NCI-H2081 (cell line): ENCODE data around the gene RNF111.
"Not testable (repeated sequence)": the region's sequence is repeated elsewhere in the genome, so short reads cannot be mapped to it uniquely, and the experiment has no call there.

Experiments used
- DNase-seq, 2 experiments: peaks; one replicate each; lab custom pipeline; 2025; lab: John Stamatoyannopoulos, UW

Gene RNF111

DNA sequence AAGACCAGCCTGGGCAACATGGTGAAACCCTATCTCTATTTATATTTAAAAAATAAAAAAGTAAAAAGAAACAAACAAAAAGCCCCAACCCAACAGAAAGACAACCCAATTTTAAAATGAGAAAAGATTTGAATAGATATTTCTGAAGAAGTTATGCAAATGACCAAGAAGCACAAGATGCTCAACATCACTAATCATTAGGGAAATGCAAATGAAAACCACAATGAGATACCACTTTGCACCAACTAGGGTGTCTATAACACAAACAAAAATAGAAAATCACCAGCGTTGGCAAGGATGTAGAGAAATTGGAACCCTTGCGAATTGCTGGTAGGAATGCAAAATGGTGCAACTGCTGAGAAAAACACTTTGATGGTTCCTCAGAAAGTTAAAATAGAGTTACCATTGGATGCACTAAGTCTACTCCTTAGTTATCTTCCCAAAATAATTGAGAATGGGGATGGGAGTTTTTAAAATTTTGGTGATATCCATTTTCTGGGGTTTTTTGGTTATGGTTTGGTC, 71.7 kb downstream of the RNF111 start:
- no peak for DNase-seq

DNA sequence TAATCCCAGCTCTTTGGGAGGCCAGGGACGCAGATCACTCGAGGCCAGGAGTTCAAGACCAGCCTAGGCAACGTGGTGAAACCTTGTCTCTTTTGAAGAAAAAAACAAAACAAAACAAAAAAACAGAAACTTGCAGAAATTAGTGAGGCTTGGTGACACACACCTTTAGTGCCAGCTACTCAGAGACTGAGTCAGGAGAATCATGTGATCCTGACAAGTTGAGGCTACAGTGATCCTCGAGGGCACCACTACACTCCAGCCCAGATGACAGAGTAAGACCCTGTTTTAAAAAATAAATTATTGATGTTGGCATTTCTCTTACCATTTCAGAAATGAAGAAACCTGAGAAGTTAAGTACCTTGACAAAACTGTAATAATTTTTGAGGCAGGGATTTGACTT, 72.9 kb downstream of the RNF111 start:
- no peak for DNase-seq

DNA sequence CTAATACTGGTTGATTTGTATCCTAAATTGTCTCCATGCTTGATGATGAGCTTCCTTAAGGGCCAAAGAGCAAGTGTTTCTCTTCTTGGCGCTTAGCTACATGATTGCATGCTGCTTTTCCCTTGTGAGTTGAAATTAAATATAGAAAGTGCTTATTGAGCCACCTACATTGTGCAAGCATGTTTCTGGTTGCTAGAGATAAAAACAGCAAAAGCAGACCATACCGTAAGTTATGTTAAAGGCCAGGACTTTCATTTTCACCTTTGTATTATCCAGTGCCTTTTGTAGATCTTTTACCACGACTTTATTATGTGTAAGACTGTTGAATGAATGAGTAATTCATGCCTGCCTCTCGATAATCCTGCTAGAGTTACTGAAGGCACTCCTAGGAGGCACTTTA, 75.6 kb downstream of the RNF111 start:
- no peak for DNase-seq

DNA sequence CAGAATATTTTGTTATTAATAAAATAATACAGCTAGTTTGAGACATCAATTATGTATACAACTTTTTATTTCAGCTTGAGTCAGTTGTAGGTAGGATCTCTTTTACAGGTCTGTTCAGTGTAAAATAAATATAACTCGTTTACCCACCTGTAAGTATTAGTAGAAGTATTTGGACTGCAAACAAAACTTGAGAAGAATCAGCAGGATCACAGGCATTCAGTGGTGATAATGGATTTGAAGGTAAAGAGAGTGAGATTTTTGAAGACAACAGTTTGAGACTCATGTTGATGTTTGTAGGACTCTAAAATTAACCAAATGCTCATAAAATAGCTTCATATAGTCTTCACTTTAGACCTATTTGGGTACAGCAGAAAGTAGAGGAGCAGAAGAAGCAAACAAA, 82.0 kb downstream of the RNF111 start:
- DNase-seq, result no peak

DNA sequence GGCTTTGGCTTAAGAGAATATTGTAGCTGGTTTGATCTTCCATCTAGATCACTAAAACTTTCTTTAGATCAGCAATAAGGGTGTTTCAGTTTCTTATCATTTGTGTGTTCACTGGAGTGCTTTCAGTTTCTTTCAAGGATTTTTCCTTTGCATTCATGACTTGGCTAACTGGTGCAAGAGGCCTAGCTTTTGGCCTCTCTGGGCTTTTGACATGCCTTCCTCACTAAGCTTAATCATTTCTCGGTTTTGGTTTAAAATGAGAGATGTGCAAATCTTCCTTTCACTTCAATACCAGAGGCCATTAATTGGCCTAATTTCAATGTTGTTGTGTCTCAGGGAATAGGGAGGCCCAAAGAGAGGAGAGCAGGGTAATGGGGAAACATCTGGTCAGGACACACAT, 87.1 kb downstream of the RNF111 start:
- DNase-seq, result no peak

DNA sequence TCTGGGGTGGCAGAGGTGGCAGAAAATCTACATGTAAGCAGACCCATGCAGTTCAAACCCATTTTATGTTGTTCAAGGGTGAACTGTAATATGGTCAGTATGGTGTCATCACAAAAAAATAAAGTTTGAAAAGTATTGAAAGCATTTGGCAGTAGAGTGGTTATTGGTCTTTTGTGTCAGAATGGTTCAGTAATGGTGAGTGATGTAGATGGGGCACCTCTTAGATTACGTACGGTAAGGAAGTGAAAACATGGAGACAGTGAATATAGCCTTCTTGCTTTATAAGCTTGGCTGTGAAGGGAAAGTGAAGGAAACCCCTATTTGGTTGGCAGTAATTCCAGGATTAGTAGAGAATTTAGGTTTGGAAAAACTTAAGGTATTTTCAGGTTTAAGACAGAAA, 100.3 kb downstream of the RNF111 start:
- DNase-seq, result no peak

DNA sequence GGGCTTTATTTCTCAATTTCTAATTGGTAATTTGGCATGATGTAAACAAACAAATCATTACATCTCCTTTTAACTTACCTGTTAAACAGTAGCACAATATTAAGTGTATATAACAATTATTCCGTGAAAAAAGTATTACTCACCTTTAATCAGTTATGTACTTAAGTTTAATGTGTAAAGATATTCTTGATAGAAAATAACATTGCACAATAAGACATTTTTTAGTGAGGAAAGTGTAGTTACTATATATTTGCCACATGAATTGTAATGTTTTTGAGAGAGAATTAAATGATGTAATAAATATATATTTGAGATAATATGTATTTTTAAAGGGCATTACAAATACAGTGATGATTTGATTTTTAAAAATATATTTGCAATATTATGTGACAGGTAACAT, 106.6 kb downstream of the RNF111 start:
- no peak for DNase-seq

DNA sequence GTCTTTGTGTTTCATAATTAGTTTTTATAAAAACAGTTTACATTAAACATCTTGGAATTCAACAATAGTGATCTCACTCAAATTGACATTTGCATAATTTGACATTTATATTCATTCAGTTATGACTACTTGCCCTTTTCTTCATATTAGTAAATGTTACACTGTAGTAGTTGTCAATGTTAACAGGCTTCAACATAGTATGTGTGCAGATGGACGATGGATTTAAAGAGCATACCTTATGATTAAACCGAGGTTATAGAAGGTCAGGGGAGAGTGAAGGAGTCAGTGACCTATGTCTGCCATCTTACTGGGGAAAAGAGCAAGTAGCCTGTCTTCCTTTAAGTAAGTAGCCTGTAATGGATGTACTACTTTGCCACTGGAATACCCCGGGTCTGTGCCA, 109.0 kb downstream of the RNF111 start:
- no peak for DNase-seq

DNA sequence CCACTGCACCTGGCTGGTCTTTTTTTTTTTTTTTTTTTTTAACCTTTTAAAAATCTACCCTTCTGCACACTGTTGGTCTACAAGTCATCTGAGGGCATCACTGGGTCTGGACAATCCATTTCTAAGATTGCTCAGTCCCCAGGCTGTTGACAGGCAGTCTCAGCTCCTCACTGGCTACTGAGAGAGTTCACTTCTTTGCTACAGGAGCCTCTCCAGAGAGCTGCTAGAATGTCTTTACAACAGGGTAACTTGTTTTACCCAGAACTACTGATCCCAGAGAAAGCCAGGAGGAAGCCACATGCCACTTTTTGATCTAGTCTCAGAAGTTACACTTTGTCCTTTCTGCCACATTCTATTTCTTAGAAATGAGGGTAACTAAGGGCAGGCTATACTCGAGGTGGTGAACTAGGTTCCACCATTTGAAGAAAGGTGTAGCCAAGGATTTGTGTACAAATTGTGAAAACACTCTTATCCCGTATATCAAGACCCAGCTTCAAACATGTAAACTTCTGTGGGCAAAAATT, 111.8 kb downstream of the RNF111 start:
- DNase-seq, result no peak

DNA sequence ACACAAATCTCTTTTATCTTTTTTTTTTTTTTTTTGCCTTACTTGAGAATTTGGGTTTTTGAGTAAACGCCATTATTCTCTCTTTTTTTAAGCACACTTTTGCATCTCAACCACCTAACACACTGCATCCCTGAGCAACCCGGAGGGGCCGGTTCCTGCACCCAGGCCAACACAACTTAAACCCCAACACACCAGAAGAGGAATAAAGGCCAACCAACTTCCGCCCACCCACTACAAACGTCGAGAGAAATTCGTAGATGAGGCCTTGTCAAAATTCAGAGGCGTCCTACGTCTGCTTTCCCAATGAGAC, 117.1 kb downstream of the RNF111 start:
- DNase-seq, result no peak

DNA sequence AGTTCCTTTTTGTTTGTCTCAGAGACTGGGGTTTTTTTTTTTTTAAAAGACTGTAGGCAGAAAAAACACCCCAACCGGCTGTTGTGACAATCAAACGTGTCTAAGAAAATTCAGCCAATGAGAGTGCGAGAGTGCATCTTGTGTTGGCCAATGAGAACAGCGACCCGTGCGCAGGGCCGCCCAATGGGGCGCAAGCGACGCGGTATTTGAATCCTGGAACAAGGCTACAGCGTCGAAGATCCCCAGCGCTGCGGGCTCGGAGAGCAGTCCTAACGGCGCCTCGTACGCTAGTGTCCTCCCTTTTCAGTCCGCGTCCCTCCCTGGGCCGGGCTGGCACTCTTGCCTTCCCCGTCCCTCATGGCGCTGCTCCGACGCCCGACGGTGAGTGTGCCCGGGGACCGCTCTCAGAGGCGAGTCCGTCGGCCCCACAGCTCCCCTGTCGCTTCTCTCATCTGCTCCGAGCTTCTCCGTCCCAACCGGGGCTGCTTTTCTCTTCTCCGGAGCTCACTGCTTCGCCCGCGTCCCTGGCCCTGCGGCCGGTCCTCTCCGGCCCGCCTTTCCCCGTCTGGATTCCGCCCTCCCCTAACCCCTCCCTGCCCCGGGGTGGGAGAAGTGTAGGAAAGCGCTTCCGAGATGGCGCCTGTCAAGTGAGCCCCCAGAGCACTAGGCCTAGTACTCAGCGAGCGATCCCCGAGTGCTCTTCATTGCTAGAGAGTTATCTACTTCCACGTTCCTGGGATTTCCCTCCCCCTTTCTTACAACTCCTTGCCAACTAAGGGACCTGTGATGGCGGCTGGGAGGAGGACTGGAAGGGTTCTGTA, 117.7 kb downstream of the RNF111 start, which contains the start of gene CCNB2:
Gene CCNB2 (plus strand): TSS at position 235 of the 821 bp plus-strand sequence. CDS start 123 bp downstream, at position 358.
- DNase-seq, result peak; percentile 91 to 96

DNA sequence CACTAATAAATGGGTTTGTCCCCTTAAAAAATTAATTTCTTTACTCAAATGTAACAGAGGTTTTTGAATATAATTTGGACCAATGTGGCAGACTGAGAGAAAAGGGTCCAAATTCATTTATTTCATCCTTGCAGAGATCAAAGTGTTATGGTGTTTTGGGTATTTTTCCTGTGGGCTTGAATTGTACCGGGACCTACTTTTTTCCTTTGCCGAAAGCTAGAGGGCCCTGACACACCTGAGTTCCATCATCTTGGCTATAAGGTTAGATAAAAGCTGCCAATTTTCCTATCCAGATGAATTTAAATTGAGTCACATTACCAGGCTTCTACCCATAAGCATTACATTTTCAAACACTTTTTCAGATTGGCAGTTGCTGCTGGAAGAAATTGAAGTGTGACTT, 118.4 kb downstream of the RNF111 start:
- DNase-seq, result peak in 1 of 2 experiments; percentile 19

DNA sequence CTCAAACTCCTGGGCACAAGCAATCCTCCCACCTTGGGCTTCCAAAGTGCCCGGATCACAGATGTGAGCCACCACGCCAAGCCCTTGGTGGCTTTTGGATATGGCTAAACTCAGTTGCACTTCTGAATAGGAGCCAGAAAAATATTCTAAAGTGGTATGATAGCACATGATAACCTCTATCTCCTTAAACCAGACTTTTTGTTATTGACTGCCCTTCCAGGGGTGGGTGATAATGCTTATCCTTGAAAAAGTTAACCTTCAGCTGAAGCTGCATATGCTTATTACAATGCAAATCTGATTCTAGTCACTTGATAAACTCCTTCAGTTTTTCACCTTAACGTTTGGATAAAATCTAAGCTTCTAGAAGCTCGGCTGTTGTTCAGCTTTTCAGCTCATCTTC, 123.8 kb downstream of the RNF111 start:
- DNase-seq, result no peak

DNA sequence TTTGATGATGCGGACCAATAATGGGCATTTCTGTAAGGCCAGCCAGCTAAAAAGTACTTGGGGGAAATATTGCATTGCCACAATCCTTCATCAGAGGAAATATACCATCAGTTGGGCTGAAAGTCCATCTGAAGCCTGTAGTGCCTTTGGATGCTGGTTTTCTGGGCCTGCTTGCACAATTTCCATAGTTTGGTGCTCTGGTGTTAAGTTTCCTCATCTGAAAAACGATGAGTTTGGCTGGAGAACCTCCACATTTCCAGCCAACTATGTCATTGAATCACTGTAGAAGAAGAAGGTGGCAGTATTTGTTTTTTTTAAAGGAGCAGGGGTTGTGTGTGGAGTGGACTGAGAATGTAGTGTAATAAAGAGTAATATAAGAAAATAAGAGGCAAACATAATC, 127.6 kb downstream of the RNF111 start:
- DNase-seq, result no peak

DNA sequence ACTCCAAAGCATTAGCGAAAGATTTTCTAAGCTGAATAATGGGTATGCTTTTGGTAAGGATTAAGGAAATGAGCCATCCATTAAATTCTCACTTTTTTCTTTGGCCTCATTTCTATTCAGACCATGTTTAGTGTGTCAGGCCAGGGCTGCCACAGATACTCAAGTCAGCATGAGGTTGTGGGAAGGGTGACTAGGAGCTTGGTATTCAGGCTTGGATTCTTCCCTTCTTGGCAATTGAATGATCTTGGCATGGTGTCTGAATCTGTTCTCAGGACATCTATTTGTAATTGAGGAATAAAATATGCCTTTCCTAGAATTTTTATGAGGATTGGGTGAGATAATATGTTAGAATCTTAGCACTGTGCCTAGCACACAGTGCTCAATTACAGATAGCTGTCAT, 128.7 kb downstream of the RNF111 start:
- DNase-seq, result no peak

DNA sequence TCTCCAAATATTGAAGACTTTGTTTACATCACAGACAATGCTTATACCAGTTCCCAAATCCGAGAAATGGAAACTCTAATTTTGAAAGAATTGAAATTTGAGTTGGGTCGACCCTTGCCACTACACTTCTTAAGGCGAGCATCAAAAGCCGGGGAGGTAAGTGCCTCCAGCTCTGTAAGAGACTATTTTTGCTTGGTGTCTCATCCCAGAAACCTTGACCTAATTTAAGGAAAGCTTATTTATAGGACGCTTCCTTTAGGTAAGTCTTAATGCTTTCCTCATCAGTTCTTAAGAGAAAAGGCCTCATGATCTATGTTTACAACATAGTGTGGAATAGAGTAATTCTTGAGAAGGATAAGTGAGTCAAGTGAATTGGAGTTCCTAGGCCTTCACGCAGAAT, 129.3 kb downstream of the RNF111 start:
- no peak for DNase-seq

DNA sequence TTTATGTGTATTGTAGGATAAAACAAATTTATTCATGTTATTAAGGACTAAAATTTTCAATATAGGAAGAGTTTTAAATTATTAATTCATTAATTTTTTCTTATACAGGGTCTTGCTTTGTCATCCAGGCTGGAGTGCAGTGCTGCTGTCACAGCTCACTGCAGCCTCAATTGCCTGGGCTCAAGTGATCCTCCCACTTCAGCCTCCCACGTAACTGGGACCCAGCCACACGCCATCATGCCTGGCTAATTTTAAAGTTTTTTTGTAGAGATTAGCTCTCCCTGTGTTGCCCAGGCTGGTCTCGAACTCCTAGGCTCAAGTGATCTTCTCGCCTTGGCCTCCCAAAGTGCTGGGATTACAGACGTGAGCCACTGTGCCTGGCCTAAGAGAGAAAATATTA, 132.2 kb downstream of the RNF111 start:
- DNase-seq, result no peak

DNA sequence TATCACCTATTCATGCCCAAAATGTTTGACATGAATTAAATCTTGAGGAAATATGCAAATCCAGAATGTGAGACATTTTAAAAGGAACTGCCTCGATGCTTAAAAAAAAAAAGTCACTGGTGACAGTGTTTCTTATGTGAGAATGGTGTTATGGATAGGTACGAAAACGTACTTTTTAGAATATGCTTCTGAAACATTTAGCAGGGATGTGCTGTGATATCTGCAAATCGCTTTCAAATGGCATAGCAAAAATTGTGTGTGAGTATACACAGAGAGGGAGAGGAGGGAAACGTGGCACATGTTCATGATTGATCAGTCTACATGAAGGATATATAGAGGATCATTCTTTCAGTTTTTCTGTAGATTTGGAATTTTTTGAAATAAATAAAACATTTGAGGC, 133.5 kb downstream of the RNF111 start:
- no peak for DNase-seq

DNA sequence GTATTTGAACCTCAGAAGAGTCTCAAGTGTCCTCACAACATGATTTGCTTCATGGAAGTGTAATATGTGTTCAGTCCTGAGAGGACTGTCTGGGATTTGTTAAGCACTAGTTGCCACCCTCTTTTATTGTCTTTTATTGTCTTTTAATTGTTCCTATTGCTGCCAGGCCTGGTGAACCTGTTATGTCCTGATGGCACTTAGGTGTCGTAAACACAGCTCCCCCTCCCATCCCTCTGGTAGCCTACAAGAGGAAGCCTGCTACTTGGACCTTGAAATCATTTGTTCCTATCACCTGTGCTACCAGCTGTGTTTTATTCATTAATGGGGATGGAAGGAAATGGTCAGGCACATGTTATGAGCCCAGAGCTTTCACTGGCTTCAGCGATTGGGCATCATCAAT, 136.8 kb downstream of the RNF111 start:
- no peak for DNase-seq

DNA sequence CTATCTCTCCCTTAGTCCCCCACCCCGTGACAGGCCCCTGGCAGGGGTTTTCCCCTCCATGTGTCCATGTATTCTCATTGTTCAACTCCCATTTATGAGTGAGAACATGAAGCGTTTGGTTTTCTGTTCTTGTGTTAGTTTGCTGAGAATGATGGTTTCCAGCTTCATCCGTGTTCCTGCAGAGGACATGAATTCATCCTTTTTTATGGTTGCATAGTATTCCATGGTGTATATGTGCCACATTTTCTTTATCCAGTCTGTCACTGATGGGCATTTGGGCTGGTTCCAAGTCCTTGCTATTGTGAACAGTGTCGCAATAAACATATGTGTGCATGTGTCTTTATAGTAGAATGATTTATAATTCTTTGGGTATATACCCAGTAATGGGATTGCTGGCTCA, 138.2 kb downstream of the RNF111 start:
- not testable (repeated sequence) for DNase-seq

DNA sequence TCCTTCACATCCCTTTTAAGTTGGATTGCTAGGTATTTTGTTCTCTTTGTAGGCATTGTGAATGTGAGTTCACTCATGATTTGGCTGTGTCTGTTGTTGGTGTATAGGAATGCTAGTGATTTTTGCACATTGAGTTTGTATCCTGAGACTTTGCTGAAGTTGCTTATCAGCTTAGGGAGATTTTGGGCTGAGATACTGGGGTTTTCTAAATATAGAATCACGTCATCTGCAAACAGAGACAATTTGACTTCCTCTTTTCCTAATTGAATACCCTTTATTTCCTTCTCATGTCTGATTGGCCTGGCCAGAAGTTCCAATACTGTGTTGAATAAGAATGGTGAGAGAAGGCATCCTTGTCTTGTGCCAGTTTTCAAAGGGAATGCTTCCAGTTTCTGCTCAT, 139.8 kb downstream of the RNF111 start:
- DNase-seq, result not testable (repeated sequence)

DNA sequence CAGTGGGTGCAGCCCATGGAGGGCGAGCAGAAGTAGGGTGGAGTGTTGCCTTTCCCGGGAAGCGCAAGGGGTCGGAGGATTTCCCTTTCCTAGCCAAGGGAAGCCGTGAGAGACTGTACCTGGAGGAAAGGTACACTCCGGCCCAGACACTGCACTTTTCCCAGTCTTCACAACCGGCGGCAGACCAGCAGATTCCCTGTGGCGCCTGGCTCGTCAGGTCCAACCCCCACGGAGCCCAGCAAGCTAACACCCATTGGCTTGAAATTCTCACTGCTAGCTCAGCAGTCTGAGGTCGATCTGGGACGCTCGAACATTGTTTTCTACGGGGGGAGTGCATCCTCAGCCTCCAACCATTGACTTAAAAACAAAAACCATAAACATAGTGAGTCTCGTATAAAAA, 144.0 kb downstream of the RNF111 start:
- no peak for DNase-seq

DNA sequence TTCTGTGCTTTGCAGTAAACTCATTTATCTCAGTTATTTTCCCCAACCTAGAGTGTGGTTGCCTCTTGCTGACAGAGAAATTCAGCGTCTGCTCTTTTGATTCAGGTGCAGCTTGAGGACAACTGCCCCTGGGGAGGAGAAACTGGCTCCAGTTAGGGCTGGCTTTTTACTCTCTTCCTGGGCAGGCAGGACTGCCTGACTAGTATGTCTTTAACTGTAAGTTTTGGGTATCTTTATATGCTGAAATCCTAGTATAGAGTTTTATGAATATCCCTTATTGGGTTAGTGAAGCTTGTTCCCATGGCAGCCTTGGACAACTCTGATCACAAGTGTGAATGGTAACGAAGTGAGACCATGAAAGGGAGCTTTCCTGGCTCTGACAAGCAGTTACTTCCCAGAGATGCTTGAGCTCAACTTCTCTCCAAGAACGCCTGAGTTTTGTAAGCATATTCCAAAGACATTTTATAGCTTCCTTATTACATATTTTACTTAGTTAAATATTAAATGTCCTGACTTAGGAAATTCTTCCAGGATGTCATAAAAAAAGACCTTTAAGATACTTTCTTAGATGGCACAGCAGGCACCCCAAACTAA, 144.6 kb downstream of the RNF111 start:
- DNase-seq, result no peak
